HEK293T (cell line): ENCODE results near the gene C1orf56.

Experiments
- BHLHE40 ChIP-seq: fragments of 450-650 bp; IDR thresholded peaks from 2 replicates; pipeline ENCODE4 v1.6.1; 2016; ENCODE audit warnings: mild to moderate bottlenecking, moderate library complexity, borderline replicate concordance
- FOXA1 ChIP-seq: fragments of 450-650 bp; IDR thresholded peaks from 2 replicates; pipeline ENCODE4 v1.6.1; 2016; ENCODE audit warnings: mild to moderate bottlenecking
- FOXK2 ChIP-seq: fragments of 450-650 bp; IDR thresholded peaks from 2 replicates; pipeline ENCODE4 v1.6.1; 2016; ENCODE audit warnings: mild to moderate bottlenecking
- FOXM1 ChIP-seq: fragments of 450-650 bp; IDR thresholded peaks from 2 replicates; pipeline ENCODE4 v1.6.1; 2017; ENCODE audit warnings: mild to moderate bottlenecking, borderline replicate concordance
- HDGF ChIP-seq: fragments of 450-650 bp; IDR thresholded peaks from 2 replicates; pipeline ENCODE4 v1.6.1; 2017; ENCODE audit warnings: antibody characterized with exemption, borderline replicate concordance
- L3MBTL2 ChIP-seq: fragments of 450-650 bp; conservative IDR thresholded peaks from 2 replicates; pipeline ENCODE4 v1.6.1; 2016; ENCODE audit warnings: mild to moderate bottlenecking
- SP1 ChIP-seq: fragments of 450-650 bp; IDR thresholded peaks from 2 replicates; pipeline ENCODE4 v1.6.1; 2017
- SUZ12 ChIP-seq: fragments of 450-650 bp; IDR thresholded peaks from 2 replicates; pipeline ENCODE4 v1.6.1; 2016; ENCODE audit warnings: mild to moderate bottlenecking
- TARDBP ChIP-seq: fragments of 450-650 bp; IDR thresholded peaks from 2 replicates; pipeline ENCODE4 v1.6.1; 2016
- TF ChIP-seq, protein P1 (sequence below): fragments of 450-650 bp; IDR thresholded peaks from 2 replicates; pipeline ENCODE4 v1.6.1; 2016

- TF ChIP-seq HDGF (no peak), FOXA1 (no peak), FOXK2 (no peak), BHLHE40 (no peak), L3MBTL2 (no peak), SP1 (no peak), TARDBP (no peak), FOXM1 (no peak), SUZ12 (no peak)
- TF ChIP-seq, protein P1, sequence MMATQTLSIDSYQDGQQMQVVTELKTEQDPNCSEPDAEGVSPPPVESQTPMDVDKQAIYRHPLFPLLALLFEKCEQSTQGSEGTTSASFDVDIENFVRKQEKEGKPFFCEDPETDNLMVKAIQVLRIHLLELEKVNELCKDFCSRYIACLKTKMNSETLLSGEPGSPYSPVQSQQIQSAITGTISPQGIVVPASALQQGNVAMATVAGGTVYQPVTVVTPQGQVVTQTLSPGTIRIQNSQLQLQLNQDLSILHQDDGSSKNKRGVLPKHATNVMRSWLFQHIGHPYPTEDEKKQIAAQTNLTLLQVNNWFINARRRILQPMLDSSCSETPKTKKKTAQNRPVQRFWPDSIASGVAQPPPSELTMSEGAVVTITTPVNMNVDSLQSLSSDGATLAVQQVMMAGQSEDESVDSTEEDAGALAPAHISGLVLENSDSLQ, result no peak
These were observed 1.9 kb downstream of the C1orf56 start for GRCh38 chr1:151049458-151049857.
